Endothelial cell of umbilical vein (primary cell): ENCODE results near the gene LTB4R. TPM values are rescaled to one million over a fixed set of nuclear protein-coding genes. Genes with fewer than 3 reads are reported as not detected.

Experiments
- BruUV-seq: library from RNA; stranded (reverse); fragments of 400-500 nt; replicated peaks from 2 replicates; lab custom pipeline; 2021; lab: Mats Ljungman, UMichigan
- CTCF ChIA-PET: fragments of 300-600, 350-600 bp; sonication (Branson Sonifier 250); formaldehyde crosslinking; loops from one replicate; lab custom pipeline; 2021; ENCODE audit warnings: antibody characterized with exemption, inconsistent platforms; lab: Charles Lee
- POLR2A ChIA-PET: fragments of 300-600, 350-600 bp; sonication (Branson Sonifier 250); formaldehyde crosslinking; loops from one replicate; lab custom pipeline; 2021; ENCODE audit warnings: antibody characterized with exemption, inconsistent platforms; lab: Charles Lee
- DNase-seq: peaks from one replicate; pipeline ENCODE4 v3.0.0-alpha.2; 2011; ENCODE audit warnings: low read depth, low spot score
- FAIRE-seq: peaks from 2 replicates; lab custom pipeline; 2011; peaks lifted over from hg19 to GRCh38; lab: Jason Lieb, UNC
- H2AFZ ChIP-seq: 2 replicates; pipeline ENCODE4 v1.6.0; 2012; ENCODE audit warnings: low read depth, low read length, control low read depth, inconsistent platforms
- H3K27ac ChIP-seq: 2 replicates; pipeline ENCODE4 v1.5.1; 2011; ENCODE audit warnings: low read depth, mild to moderate bottlenecking, control low read depth, low read length, moderate library complexity; ENCODE audit not compliant: insufficient read depth
- H3K27me3 ChIP-seq, 2 experiments: 2 replicates each; pipeline versions ENCODE4 v1.6.0 to v1.6.1; 2011; ENCODE audit warnings: low read length in 2 of 2, mixed read lengths in 1 of 2; ENCODE audit not compliant: control insufficient read depth in 2 of 2, insufficient read depth in 2 of 2
- H3K36me3 ChIP-seq, 2 experiments: 2 replicates in 1 of 2; 3 replicates in 1 of 2; pipeline ENCODE4 v1.5.1; 2011; ENCODE audit warnings: low read length in 2 of 2, mild to moderate bottlenecking in 1 of 2, moderate library complexity in 1 of 2; ENCODE audit not compliant: control insufficient read depth in 2 of 2, insufficient read depth in 2 of 2; ENCODE audit errors: extremely low read depth in 1 of 2
- H3K4me1 ChIP-seq: 3 replicates; pipeline ENCODE4 v1.5.1; 2011; ENCODE audit warnings: mild to moderate bottlenecking, low read length; ENCODE audit not compliant: control insufficient read depth, insufficient read depth; ENCODE audit errors: extremely low read depth
- H3K4me2 ChIP-seq: 2 replicates; pipeline ENCODE4 v1.6.1; 2011; ENCODE audit warnings: low read length, control low read depth, mixed read lengths; ENCODE audit not compliant: insufficient read depth
- H3K4me3 ChIP-seq, 3 experiments: fragments of 200-600 bp in 1 of 3; sonication (generic), shearing (Covaris generic) in 1 of 3; replicated peaks in 1 of 3; 2 replicates each; pipeline ENCODE4 v1.5.1; 2011 to 2016; ENCODE audit warnings: control low read depth in 3 of 3, low read length in 3 of 3, mild to moderate bottlenecking in 2 of 3, inconsistent platforms in 1 of 3, low read depth in 1 of 3, moderate library complexity in 1 of 3; ENCODE audit not compliant: insufficient read depth in 1 of 3
- H3K79me2 ChIP-seq: 2 replicates; pipeline ENCODE4 v1.6.0; 2012; ENCODE audit warnings: low read length, inconsistent platforms; ENCODE audit not compliant: control insufficient read depth, insufficient read depth
- H3K9ac ChIP-seq: replicated peaks from 2 replicates; pipeline ENCODE3; 2011; ENCODE audit warnings: low read length, control low read depth; ENCODE audit not compliant: insufficient read depth; ENCODE audit errors: extremely low read depth
- H3K9me1 ChIP-seq: replicated peaks from 3 replicates; pipeline ENCODE4 v1.6.0; 2011; ENCODE audit warnings: mild to moderate bottlenecking, low read length; ENCODE audit not compliant: control insufficient read depth, insufficient read depth; ENCODE audit errors: extremely low read depth
- H3K9me3 ChIP-seq: replicated peaks from 2 replicates; pipeline ENCODE4 v1.5.1; 2012; ENCODE audit warnings: low read length, inconsistent platforms; ENCODE audit not compliant: control insufficient read depth, insufficient read depth
- H4K20me1 ChIP-seq: replicated peaks from 2 replicates; pipeline ENCODE3; 2011; ENCODE audit warnings: mild to moderate bottlenecking, low read length; ENCODE audit not compliant: control insufficient read depth, insufficient read depth; ENCODE audit errors: extremely low read depth
- CTCF ChIP-seq, 2 donors: IDR thresholded peaks; 1 replicate in 1 of 2; 2 replicates in 1 of 2; pipeline ENCODE4 v1.5.1; 2011; ENCODE audit warnings: low read length in 2 of 2, mild to moderate bottlenecking in 2 of 2, moderate library complexity in 2 of 2, control low read depth in 1 of 2, inconsistent platforms in 1 of 2, low read depth in 1 of 2; ENCODE audit not compliant: insufficient read depth in 1 of 2; ENCODE audit errors: extremely low read depth in 1 of 2
- EZH2 ChIP-seq: IDR thresholded peaks from 2 replicates; pipeline ENCODE4 v1.6.1; 2012; ENCODE audit warnings: borderline replicate concordance, low read depth, mild to moderate bottlenecking, moderate library complexity, low read length, inconsistent platforms; ENCODE audit not compliant: severe bottlenecking
- FOS ChIP-seq: IDR thresholded peaks from 2 replicates; pipeline ENCODE4 v1.6.1; 2011; ENCODE audit warnings: mild to moderate bottlenecking, low read length, moderate library complexity, borderline replicate concordance; ENCODE audit not compliant: insufficient read depth
- GATA2 ChIP-seq: IDR thresholded peaks from 2 replicates; pipeline ENCODE4 v1.7.0; 2011; ENCODE audit warnings: low read depth, mild to moderate bottlenecking, moderate library complexity, mixed read lengths, low read length; ENCODE audit not compliant: insufficient read length, insufficient read depth
- JUN ChIP-seq: IDR thresholded peaks from 2 replicates; pipeline ENCODE4 v1.6.1; 2011; ENCODE audit warnings: borderline replicate concordance, low read depth; ENCODE audit not compliant: insufficient read length, insufficient read depth
- MAX ChIP-seq: IDR thresholded peaks from 2 replicates; pipeline ENCODE4 v1.6.1; 2011; ENCODE audit not compliant: insufficient read depth, insufficient read length
- MYC ChIP-seq: IDR thresholded peaks from one replicate; pipeline ENCODE4 v1.6.1; 2011; ENCODE audit warnings: mild to moderate bottlenecking, low read depth, low read length
- POLR2A ChIP-seq: IDR thresholded peaks from 2 replicates; pipeline ENCODE4 v1.6.1; 2012; ENCODE audit warnings: low read depth, mild to moderate bottlenecking, control low read depth, low read length
- POLR2AphosphoS5 ChIP-seq: IDR thresholded peaks from 2 replicates; pipeline ENCODE4 v1.6.1; 2012; ENCODE audit warnings: low read depth, mild to moderate bottlenecking, control low read depth, low read length, moderate library complexity; ENCODE audit not compliant: insufficient read depth
- dilution Hi-C: fragments of 300-500 bp; cut with MboI; formaldehyde crosslinking; loops from one replicate; pipeline ENCODE4 v1.15.0; 2019; ENCODE audit warnings: low sequenced_read_pairs; ENCODE audit not compliant: extremely low pct_ligation_motif_present
- intact Hi-C: fragments of 100-400 bp; cut with micrococcal nuclease; formaldehyde crosslinking; loops from one replicate; pipeline ENCODE4 v1.10.0; 2022
- polyA plus RNA-seq, 4 experiments: library from polyadenylated mRNA; depleted of rRNA in 3 of 4; stranded (reverse) in 3 of 4; unstranded in 1 of 4; fragments of >200 nt; gene quantifications; 2 replicates each; pipeline versions ENCODE4 v1.2.1 to v1.2.3, GENCODE V29; 2011 to 2012; ENCODE audit warnings: missing spikeins in 1 of 4
- total RNA-seq: library from RNA; stranded (reverse); gene quantifications from 2 replicates; pipeline ENCODE4 v1.2.3, GENCODE V29; 2021

LTB4R gene
- total and polyA plus RNA-seq, 2 donors (not counting 3 experiments of a cell fraction or from before 2014, with no cell fraction given): 9.1 to 10.5 TPM

DNA sequence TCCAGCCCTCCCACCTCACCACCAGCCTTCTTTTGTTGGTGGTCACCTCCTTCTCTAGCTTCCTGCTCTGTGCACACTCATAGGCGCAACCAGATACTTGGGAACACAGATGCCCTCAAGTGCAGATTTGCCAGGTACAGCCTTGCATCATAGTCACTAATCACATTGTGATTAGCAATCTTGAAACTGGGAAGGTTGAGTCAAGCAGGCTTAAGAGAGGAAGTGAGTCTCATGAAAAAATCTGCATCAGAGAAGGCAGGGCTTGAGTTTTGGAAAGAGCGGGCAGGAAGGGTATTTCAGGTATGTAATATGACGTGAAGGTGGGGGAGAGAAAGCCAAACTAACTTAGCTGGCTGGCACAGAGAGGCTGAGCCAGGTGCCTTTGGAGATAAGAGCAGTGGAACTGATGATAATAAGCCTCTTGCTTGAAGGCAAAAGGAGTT, 37.2 kb upstream of the LTB4R start:
- Histone ChIP-seq H3K4me1 (peaks cover 9% of the 10 kb centered on the region), H3K9ac (no peak overlapping the region), H3K4me2 (no peak overlapping the region), H3K4me3 (no peak overlapping the region), H3K27me3 (no peaks in the 10 kb centered on the region), H3K27ac (no peak overlapping the region), H3K9me1 (no peaks in the 10 kb centered on the region), H2AFZ (no peak overlapping the region), H3K36me3 (peaks cover under 1 to 3% of the 10 kb centered on the region in 2 experiments), H3K79me2 (no peaks in the 10 kb centered on the region), H3K9me3 (no peaks in the 10 kb centered on the region), H4K20me1 (no peaks in the 10 kb centered on the region)
- ChIA-PET CTCF (interaction anchor here (1.1 to 3.6 kb wide), 2 partner anchors 9 to 24 kb away, joined by 5 to 21 read pairs; no protein-coding TSS in a partner anchor), POLR2A (no interaction called here)
- no peak for DNase-seq
- BruUV-seq: no TSS peak
- intact Hi-C loops (no loop called here), dilution Hi-C loops (no loop called here)
- TF ChIP-seq POLR2AphosphoS5 (no peak), MYC (no peak)
- FAIRE-seq: no peak

DNA sequence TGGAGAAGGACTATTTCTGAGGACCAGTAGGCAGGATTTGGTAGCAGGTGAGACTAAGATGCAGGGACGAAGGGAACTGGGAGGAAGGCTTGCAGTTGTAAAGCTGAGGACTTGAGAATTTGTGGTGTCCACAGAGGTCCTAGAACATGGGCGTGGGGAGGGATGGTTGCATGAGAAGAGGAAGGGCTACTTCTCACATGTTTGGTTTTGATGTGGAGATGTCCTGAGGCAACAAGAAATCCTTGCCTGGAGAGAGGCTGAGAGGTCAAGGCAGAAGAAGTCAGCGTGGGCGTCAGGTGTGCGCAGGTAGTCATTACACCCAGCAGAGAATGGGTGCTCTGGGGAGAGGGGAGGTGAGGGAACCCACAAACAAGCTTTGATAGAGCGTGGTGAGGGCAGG, 34.2 kb upstream of the LTB4R start:
- H3K27ac ChIP-seq: no peak overlapping the region
- no peak overlapping the region for H3K9ac ChIP-seq
- H3K9me3 ChIP-seq: no peaks in the 10 kb centered on the region
- no peak overlapping the region for H3K4me3 ChIP-seq
- H3K4me2 ChIP-seq: no peak overlapping the region
- H3K79me2 ChIP-seq: no peaks in the 10 kb centered on the region
- FAIRE-seq: no peak
- no TSS peak for BruUV-seq
- H4K20me1 ChIP-seq: no peaks in the 10 kb centered on the region
- no peak for TF ChIP-seq POLR2A
- TF ChIP-seq EZH2: no peak
- no peak for TF ChIP-seq MYC
- no peak for TF ChIP-seq POLR2AphosphoS5
- TF ChIP-seq JUN: no peak
- TF ChIP-seq FOS: no peak
- TF ChIP-seq GATA2: no peak
- TF ChIP-seq MAX: no peak
- no peak for TF ChIP-seq CTCF (IDR thresholded peaks at IDR 0.05; ENCODE audit: extremely low read depth in 1 of 2, insufficient read depth in 1 of 2, low read depth in 1 of 2, low read length in 2 of 2)
- H3K36me3 ChIP-seq: no peaks in the 10 kb centered on the region
- DNase-seq: no peak
- no peaks in the 10 kb centered on the region for H3K9me1 ChIP-seq
- POLR2A ChIA-PET: no interaction called here
- no peak overlapping the region for H2AFZ ChIP-seq
- CTCF ChIA-PET: interaction anchor here (0.9 to 1.0 kb wide), 2 partner anchors 20 to 31 kb away, joined by 3 to 4 read pairs; partner anchors contain the start of gene CIDEB
- H3K4me1 ChIP-seq: no peaks in the 10 kb centered on the region
- intact Hi-C loops (no loop called here), dilution Hi-C loops (no loop called here)
- no peaks in the 10 kb centered on the region for H3K27me3 ChIP-seq
